ENCODE measurements around the gene CIC. TPM values are rescaled to one million over a fixed set of nuclear protein-coding genes. Genes with fewer than 3 reads are reported as not detected.
A peak's percentile ranks its signal among the peaks of the same experiment; 100 is the strongest.

CIC gene
- total and polyA plus RNA-seq, 9 of the 15 experiments (the other 6 are each of a cell fraction or from before 2014, with no cell fraction given) = 0.07 to 44.7 (median 8.6) TPM

DNA sequence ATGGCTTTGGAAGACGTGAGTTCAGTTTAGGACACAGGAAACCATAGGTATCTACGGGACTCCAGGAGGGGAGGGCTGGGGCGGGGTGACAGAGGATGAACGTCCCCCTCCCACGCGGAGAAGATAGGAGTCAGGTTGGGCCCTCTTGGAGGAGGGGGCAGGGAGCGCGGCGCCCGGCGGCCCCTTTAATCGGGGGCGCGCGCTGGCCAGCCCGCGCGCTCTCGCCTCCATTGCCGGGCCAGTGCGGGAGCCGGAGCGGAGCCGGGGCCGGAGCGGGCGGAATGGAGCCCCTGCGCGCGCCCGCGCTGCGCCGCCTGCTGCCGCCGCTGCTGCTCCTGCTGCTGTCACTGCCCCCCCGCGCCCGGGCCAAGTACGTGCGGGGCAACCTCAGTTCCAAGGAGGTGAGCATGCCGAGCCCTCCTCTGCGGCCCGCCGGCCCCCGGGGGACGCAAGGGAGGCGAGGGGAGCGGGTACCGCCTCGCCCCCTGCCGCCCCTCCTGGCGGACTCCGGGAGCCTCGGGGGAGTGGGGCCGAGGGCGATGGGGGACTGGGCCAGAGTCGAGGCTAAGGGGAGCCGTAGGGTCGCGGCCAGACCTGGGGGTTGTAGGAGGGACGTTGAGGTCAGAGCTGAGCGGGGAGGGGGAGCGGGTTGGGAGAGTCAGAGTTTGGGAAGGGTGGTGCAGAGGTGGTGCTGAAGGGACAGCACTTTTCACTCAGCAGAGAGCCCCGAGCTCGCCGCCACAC lies 44.2 kb downstream of the CIC start, which contains the start of gene TMEM145 (continued):
- TF ChIP-seq, protein P1, sequence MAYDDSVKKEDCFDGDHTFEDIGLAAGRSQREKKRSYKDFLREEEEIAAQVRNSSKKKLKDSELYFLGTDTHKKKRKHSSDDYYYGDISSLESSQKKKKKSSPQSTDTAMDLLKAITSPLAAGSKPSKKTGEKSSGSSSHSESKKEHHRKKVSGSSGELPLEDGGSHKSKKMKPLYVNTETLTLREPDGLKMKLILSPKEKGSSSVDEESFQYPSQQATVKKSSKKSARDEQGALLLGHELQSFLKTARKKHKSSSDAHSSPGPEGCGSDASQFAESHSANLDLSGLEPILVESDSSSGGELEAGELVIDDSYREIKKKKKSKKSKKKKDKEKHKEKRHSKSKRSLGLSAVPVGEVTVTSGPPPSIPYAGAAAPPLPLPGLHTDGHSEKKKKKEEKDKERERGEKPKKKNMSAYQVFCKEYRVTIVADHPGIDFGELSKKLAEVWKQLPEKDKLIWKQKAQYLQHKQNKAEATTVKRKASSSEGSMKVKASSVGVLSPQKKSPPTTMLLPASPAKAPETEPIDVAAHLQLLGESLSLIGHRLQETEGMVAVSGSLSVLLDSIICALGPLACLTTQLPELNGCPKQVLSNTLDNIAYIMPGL (CRISPR knock-in tag; IDR thresholded peaks at IDR 0.05) = no peak
- TF ChIP-seq PRMT5 (CRISPR knock-in tag; IDR thresholded peaks at IDR 0.05) (peak; percentile 27; the same call in 1 of the 2 replicates), RB1 (IDR thresholded peaks at IDR 0.05; ENCODE audit: low read depth) (peak; percentile 79; the same call in 1 of the 2 replicates), FIP1L1 (IDR thresholded peaks at IDR 0.05; ENCODE audit: low read depth, low read length, poor library complexity, severe bottlenecking) (no peak), ZNF354B (CRISPR knock-in tag; IDR thresholded peaks at IDR 0.05) (no peak), BDP1 (IDR thresholded peaks at IDR 0.05; ENCODE audit: insufficient read depth, insufficient read length) (no peak), DPF2 (IDR thresholded peaks at IDR 0.05) (no peak), STAG1 (CRISPR knock-in tag; IDR thresholded peaks at IDR 0.05; ENCODE audit: borderline replicate concordance) (no peak; the same call in 1 of the 2 replicates), ZNF551 (CRISPR knock-in tag; IDR thresholded peaks at IDR 0.05) (no peak), PHF21A (IDR thresholded peaks at IDR 0.05; ENCODE audit: borderline replicate concordance, low read depth) (no peak), PHB (CRISPR knock-in tag; IDR thresholded peaks at IDR 0.05) (no peak), POLR2AphosphoS2 (IDR thresholded peaks at IDR 0.05; ENCODE audit: low read length) (no peak), NRF1 (conservative IDR thresholded peaks at IDR 0.05 in 1 of 2, IDR thresholded peaks at IDR 0.05 in 1 of 2) (peak; percentile 76 to 81), MYBL2 (IDR thresholded peaks at IDR 0.05; ENCODE audit: low read depth) (no peak), MYBL2 (CRISPR knock-in tag; IDR thresholded peaks at IDR 0.05; ENCODE audit: borderline replicate concordance) (no peak), MEF2A (IDR thresholded peaks at IDR 0.05; ENCODE audit: control insufficient read depth, low read depth, low read length) (peak; percentile 21; the same call in 1 of the 2 replicates), TCF7L2 (IDR thresholded peaks at IDR 0.05; ENCODE audit: low read depth, low read length) (no peak), ZNF444 (CRISPR knock-in tag; IDR thresholded peaks at IDR 0.05) (no peak), CTBP1 (IDR thresholded peaks at IDR 0.05; ENCODE audit: borderline replicate concordance) (peak; percentile 63; the same call in 1 of the 2 replicates), SAP30 (IDR thresholded peaks at IDR 0.05; ENCODE audit: borderline replicate concordance, insufficient read depth, low read depth, low read length, poor library complexity, severe bottlenecking) (peak; percentile 73)
- TF ChIP-seq, protein P2, sequence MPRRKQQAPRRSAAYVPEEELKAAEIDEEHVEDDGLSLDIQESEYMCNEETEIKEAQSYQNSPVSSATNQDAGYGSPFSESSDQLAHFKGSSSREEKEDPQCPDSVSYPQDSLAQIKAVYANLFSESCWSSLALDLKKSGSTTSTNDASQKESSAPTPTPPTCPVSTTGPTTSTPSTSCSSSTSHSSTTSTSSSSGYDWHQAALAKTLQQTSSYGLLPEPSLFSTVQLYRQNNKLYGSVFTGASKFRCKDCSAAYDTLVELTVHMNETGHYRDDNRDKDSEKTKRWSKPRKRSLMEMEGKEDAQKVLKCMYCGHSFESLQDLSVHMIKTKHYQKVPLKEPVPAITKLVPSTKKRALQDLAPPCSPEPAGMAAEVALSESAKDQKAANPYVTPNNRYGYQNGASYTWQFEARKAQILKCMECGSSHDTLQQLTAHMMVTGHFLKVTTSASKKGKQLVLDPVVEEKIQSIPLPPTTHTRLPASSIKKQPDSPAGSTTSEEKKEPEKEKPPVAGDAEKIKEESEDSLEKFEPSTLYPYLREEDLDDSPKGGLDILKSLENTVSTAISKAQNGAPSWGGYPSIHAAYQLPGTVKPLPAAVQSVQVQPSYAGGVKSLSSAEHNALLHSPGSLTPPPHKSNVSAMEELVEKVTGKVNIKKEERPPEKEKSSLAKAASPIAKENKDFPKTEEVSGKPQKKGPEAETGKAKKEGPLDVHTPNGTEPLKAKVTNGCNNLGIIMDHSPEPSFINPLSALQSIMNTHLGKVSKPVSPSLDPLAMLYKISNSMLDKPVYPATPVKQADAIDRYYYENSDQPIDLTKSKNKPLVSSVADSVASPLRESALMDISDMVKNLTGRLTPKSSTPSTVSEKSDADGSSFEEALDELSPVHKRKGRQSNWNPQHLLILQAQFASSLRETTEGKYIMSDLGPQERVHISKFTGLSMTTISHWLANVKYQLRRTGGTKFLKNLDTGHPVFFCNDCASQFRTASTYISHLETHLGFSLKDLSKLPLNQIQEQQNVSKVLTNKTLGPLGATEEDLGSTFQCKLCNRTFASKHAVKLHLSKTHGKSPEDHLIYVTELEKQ (CRISPR knock-in tag; IDR thresholded peaks at IDR 0.05) = no peak
- TF ChIP-seq, protein P3, sequence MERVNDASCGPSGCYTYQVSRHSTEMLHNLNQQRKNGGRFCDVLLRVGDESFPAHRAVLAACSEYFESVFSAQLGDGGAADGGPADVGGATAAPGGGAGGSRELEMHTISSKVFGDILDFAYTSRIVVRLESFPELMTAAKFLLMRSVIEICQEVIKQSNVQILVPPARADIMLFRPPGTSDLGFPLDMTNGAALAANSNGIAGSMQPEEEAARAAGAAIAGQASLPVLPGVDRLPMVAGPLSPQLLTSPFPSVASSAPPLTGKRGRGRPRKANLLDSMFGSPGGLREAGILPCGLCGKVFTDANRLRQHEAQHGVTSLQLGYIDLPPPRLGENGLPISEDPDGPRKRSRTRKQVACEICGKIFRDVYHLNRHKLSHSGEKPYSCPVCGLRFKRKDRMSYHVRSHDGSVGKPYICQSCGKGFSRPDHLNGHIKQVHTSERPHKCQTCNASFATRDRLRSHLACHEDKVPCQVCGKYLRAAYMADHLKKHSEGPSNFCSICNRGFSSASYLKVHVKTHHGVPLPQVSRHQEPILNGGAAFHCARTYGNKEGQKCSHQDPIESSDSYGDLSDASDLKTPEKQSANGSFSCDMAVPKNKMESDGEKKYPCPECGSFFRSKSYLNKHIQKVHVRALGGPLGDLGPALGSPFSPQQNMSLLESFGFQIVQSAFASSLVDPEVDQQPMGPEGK (CRISPR knock-in tag; IDR thresholded peaks at IDR 0.05; ENCODE audit: borderline replicate concordance) = no peak
